GM06990 (cell line): ENCODE data around the gene WNT2B.

Source experiments
- DNase-seq: peaks from one replicate; pipeline ENCODE4 v3.0.0-alpha.2; 2011; ENCODE audit not compliant: insufficient read length; ENCODE audit errors: extremely low read depth
- H3K27me3 ChIP-seq: replicated peaks from 2 replicates; pipeline ENCODE4 v1.6.0; 2011; ENCODE audit warnings: low read length; ENCODE audit not compliant: control insufficient read depth, insufficient read depth
- H3K36me3 ChIP-seq: 2 replicates; pipeline ENCODE4 v1.5.1; 2011; ENCODE audit warnings: low read length; ENCODE audit not compliant: control insufficient read depth, insufficient read depth
- H3K4me3 ChIP-seq: replicated peaks from 2 replicates; pipeline ENCODE4 v1.5.1; 2011; ENCODE audit warnings: low read depth, mild to moderate bottlenecking, control low read depth, low read length
- CTCF ChIP-seq: IDR thresholded peaks from 2 replicates; pipeline ENCODE4 v1.5.1; 2011; ENCODE audit warnings: low read length, control low read depth, mild to moderate bottlenecking, inconsistent platforms; ENCODE audit not compliant: insufficient read depth, poor library complexity, severe bottlenecking

Gene WNT2B

DNA sequence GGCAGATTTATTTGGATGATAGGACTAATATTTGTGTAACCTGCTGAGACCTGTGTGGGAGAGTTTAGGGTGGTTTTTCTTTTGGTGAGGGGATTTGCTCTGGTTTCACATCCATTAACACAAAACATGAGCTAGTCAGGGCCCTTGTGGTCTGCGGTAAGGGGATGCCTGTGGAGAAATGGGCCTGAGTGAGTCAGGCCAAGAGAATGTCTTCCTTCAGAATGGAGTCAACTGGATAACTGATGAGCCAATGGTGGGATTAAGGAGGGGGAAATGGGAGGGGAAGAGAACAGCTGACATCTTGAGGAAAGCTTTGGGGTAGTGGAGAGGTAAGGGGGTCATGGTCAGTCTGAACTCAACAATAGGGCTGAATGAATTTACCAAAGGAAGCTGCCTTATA lies 13.9 kb downstream of the WNT2B start:
- Histone ChIP-seq H3K4me3 (no peak overlapping the region), H3K36me3 (no peaks in the 10 kb centered on the region), H3K27me3 (no peaks in the 10 kb centered on the region)
- no peak for TF ChIP-seq CTCF
- DNase-seq, result no peak

- no peak for TF ChIP-seq CTCF
- H3K36me3 ChIP-seq, result no peaks in the 10 kb centered on the region
- no peaks in the 10 kb centered on the region for H3K27me3 ChIP-seq
- DNase-seq, result no peak
- H3K4me3 ChIP-seq, result no peak overlapping the region
These were observed 15.5 kb downstream of the WNT2B start for GRCh38 chr1:112524251-112524650.

- no peaks in the 10 kb centered on the region for H3K36me3 ChIP-seq
- TF ChIP-seq CTCF, result no peak
- DNase-seq, result no peak
- no peaks in the 10 kb centered on the region for H3K27me3 ChIP-seq
- H3K4me3 ChIP-seq, result no peak overlapping the region
These were observed 16.2 kb downstream of the WNT2B start for GRCh38 chr1:112524986-112525385.

- Histone ChIP-seq H3K27me3 (no peaks in the 10 kb centered on the region), H3K36me3 (no peaks in the 10 kb centered on the region), H3K4me3 (no peak overlapping the region)
- TF ChIP-seq CTCF, result no peak
- no peak for DNase-seq
These were observed 18.7 kb downstream of the WNT2B start for GRCh38 chr1:112527266-112528010.

GRCh38 chr1:112528076-112528475 lies 19.3 kb downstream of the WNT2B start:
- no peaks in the 10 kb centered on the region for H3K27me3 ChIP-seq
- no peak for DNase-seq
- no peaks in the 10 kb centered on the region for H3K36me3 ChIP-seq
- no peak for TF ChIP-seq CTCF
- H3K4me3 ChIP-seq, result no peak overlapping the region

GRCh38 chr1:112529301-112529700 lies 20.5 kb downstream of the WNT2B start:
- Histone ChIP-seq H3K36me3 (no peaks in the 10 kb centered on the region), H3K27me3 (no peaks in the 10 kb centered on the region), H3K4me3 (no peak overlapping the region)
- no peak for DNase-seq
- no peak for TF ChIP-seq CTCF
